Ascending aorta (tissue), 2 donors: ENCODE results near the gene ELMO1. TPM values are rescaled to one million over a fixed set of nuclear protein-coding genes. Genes with fewer than 3 reads are reported as not detected.

Experiments used
- DNase-seq, 2 donors: peaks; one replicate each; pipeline ENCODE4 v3.0.0-alpha.2; 2019; ENCODE audit warnings: low spot score in 2 of 2
- H3K27ac ChIP-seq, 2 donors: fragments of 200-600 bp; sonication (generic); one replicate each; pipeline ENCODE4 v1.5.1; 2016 to 2017; ENCODE audit warnings: mild to moderate bottlenecking in 1 of 2
- H3K27me3 ChIP-seq: fragments of 200-600 bp; sonication (generic); one replicate; pipeline ENCODE4 v1.5.1; 2017
- H3K36me3 ChIP-seq, 2 donors: fragments of 200-600 bp; sonication (generic); one replicate each; pipeline ENCODE4 v1.5.1; 2016
- H3K4me1 ChIP-seq, 2 donors: fragments of 200-600 bp; sonication (generic); one replicate each; pipeline ENCODE4 v1.5.1; 2016 to 2017; ENCODE audit warnings: mild to moderate bottlenecking in 1 of 2
- H3K4me3 ChIP-seq, 2 donors: fragments of 200-600 bp; sonication (generic); one replicate each; pipeline ENCODE4 v1.5.1; 2016 to 2017; ENCODE audit warnings: mild to moderate bottlenecking in 1 of 2
- H3K9me3 ChIP-seq, 2 donors: fragments of 200-600 bp; sonication (generic); one replicate each; pipeline ENCODE4 v1.5.1; 2016
- CTCF ChIP-seq, 3 experiments: fragments of 200-600 bp in 2 of 3; fragments of 450-650 bp in 1 of 3; sonication (generic) in 2 of 3; IDR thresholded peaks; one replicate each; pipeline ENCODE4 v1.5.1; 2016 to 2019; ENCODE audit warnings: antibody characterized with exemption in 3 of 3, mild to moderate bottlenecking in 1 of 3, moderate library complexity in 1 of 3
- intact Hi-C: fragments of 100-400 bp; cut with DNase I; formaldehyde crosslinking; loops from one replicate; pipeline ENCODE4 v1.15.1; 2023
- total RNA-seq: library from RNA; depleted of rRNA; stranded (reverse); fragments of >200 nt; gene quantifications from one replicate; pipeline ENCODE4 v1.1.0, GENCODE V29; 2016

Gene ELMO1
- total RNA-seq, 1 donor from 2014 or later, result 40.8 TPM

- no peak for TF ChIP-seq CTCF (IDR thresholded peaks at IDR 0.05)
- no peaks in the 10 kb centered on the region for H3K4me1 ChIP-seq
- no peak for DNase-seq
- H3K4me3 ChIP-seq, result no peak overlapping the region
- H3K27ac ChIP-seq, result no peak overlapping the region
- H3K9me3 ChIP-seq, result no peaks in the 10 kb centered on the region
- H3K36me3 ChIP-seq, result no peaks in the 10 kb centered on the region
- intact Hi-C loops, result loop anchor here (10.0 kb wide), 1 partner anchor 175 kb away; the partner anchor contains the start of gene ELMO1
- H3K27me3 ChIP-seq, result no peaks in the 10 kb centered on the region
Measured at GRCh38 chr7:37269711-37270508, 178.8 kb downstream of the ELMO1 start.

GRCh38 chr7:37267251-37267650 lies 181.4 kb downstream of the ELMO1 start:
- Histone ChIP-seq H3K27ac (no peak overlapping the region), H3K27me3 (no peaks in the 10 kb centered on the region), H3K4me3 (no peak overlapping the region), H3K4me1 (no peaks in the 10 kb centered on the region), H3K9me3 (no peaks in the 10 kb centered on the region), H3K36me3 (no peaks in the 10 kb centered on the region)
- intact Hi-C loops, result loop anchor here (10.0 kb wide), 1 partner anchor 178 kb away; the partner anchor contains the start of gene ELMO1
- DNase-seq, result no peak
- no peak for TF ChIP-seq CTCF (IDR thresholded peaks at IDR 0.05)

- Histone ChIP-seq H3K9me3 (no peaks in the 10 kb centered on the region), H3K36me3 (no peaks in the 10 kb centered on the region), H3K4me1 (no peaks in the 10 kb centered on the region), H3K27ac (no peak overlapping the region), H3K27me3 (no peaks in the 10 kb centered on the region), H3K4me3 (no peak overlapping the region)
- no peak for TF ChIP-seq CTCF (IDR thresholded peaks at IDR 0.05)
- intact Hi-C loops, result loop anchor here (10.0 kb wide), 1 partner anchor 179 kb away; the partner anchor contains the start of gene ELMO1
- DNase-seq, result no peak
Measured at GRCh38 chr7:37265876-37266275, 182.8 kb downstream of the ELMO1 start.

- intact Hi-C loops, result loop anchor here (10.0 kb wide), 1 partner anchor 180 kb away; the partner anchor contains the start of gene ELMO1
- Histone ChIP-seq H3K36me3 (no peaks in the 10 kb centered on the region), H3K4me3 (no peak overlapping the region), H3K27ac (no peak overlapping the region), H3K4me1 (no peaks in the 10 kb centered on the region), H3K9me3 (no peaks in the 10 kb centered on the region), H3K27me3 (no peaks in the 10 kb centered on the region)
- no peak for DNase-seq
- TF ChIP-seq CTCF (IDR thresholded peaks at IDR 0.05), result no peak
Measured at GRCh38 chr7:37265006-37265405, 183.7 kb downstream of the ELMO1 start.

- Histone ChIP-seq H3K27ac (no peak overlapping the region), H3K36me3 (no peaks in the 10 kb centered on the region), H3K27me3 (no peaks in the 10 kb centered on the region), H3K4me1 (no peaks in the 10 kb centered on the region), H3K9me3 (no peaks in the 10 kb centered on the region), H3K4me3 (no peak overlapping the region)
- intact Hi-C loops, result loop anchor here (10.0 kb wide), 1 partner anchor 183 kb away; the partner anchor contains the start of gene ELMO1
- no peak for TF ChIP-seq CTCF (IDR thresholded peaks at IDR 0.05)
- DNase-seq, result no peak
Measured at GRCh38 chr7:37262181-37262580, 186.5 kb downstream of the ELMO1 start.
